Neural cell (in vitro differentiated cells): ENCODE results near the gene LBH.

Source experiments
- EZH2 ChIP-seq: fragments of 200-600, 300-800 bp; shearing (Covaris generic), sonication (generic); IDR thresholded peaks from 2 replicates; pipeline ENCODE4 v1.6.1; 2014; ENCODE audit warnings: antibody characterized with exemption, low read length, borderline replicate concordance, mild to moderate bottlenecking; ENCODE audit not compliant: insufficient read depth, poor library complexity, severe bottlenecking
- MXI1 ChIP-seq: fragments of 450-650 bp; conservative IDR thresholded peaks from 2 replicates; pipeline ENCODE4 v1.6.1; 2014; ENCODE audit warnings: antibody characterized with exemption, mild to moderate bottlenecking; ENCODE audit not compliant: poor library complexity, severe bottlenecking
- RAD21 ChIP-seq: fragments of 450-650 bp; conservative IDR thresholded peaks from 2 replicates; pipeline ENCODE4 v1.6.1; 2014; ENCODE audit warnings: antibody characterized with exemption, mild to moderate bottlenecking, moderate library complexity
- REST ChIP-seq: IDR thresholded peaks from 2 replicates; pipeline ENCODE4 v1.6.1; 2012; ENCODE audit warnings: borderline replicate concordance

- TF ChIP-seq RAD21 (no peak), MXI1 (no peak), EZH2 (no peak), REST (no peak)
Measured at GRCh38 chr2:30303095-30303494, 71.8 kb downstream of the LBH start.
